Measurements from ENCODE around the gene HDAC4. TPM values are rescaled to one million over a fixed set of nuclear protein-coding genes. Genes with fewer than 3 reads are reported as not detected.

Gene HDAC4
- polyA plus RNA-seq, 1 experiment = 4.4 TPM

DNA sequence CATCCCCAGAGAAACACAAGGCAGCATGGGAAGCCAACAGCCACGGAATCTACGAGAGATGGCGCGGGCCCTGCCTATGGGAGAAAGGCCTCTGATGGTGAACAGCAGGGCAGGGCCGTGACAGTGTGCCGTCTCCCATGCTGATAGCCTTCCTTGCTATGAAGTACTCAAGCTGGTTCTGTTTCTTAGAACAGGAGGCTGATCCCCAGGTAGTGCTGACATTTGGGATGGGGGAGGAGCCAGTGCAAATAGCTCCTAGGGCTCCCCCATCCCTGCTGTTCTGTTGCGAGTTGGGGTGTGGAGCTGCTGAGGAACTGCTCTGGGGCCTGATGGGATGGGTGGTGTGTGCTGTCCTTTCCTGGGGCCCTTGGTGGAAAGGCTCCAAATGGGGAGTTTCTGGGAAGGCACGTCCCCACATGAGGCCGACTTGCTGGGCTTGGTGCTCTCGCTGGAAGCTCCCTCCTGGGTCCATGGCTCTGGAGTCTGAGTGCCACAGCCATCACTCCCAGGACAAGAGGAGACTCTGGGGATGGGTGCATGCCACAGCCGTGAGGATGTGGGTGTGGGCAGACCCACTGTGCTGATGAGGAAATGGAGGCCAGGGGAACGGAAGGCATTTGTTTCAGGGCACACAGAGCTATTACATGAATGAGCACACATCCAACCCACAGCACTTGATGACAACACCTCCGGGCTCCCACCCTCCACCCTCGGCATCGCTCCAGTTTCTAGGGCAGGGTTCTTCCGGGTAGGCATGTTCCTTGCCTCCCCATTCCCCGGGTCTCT lies 246.8 kb downstream of the HDAC4 start:
- H3K4me3 ChIP-seq (ENCODE audit: low read depth, low read length) = no peak overlapping the region
- no peak for DNase-seq (ENCODE audit: low read depth)
- no peaks in the 10 kb centered on the region for H3K27me3 ChIP-seq (ENCODE audit: control insufficient read depth, insufficient read depth, low read length)
- CTCF ChIA-PET = interaction anchor here (3.1 kb wide), 1 partner anchor 10 kb away, joined by 14 read pairs; no protein-coding TSS in a partner anchor
- TF ChIP-seq, protein P1, sequence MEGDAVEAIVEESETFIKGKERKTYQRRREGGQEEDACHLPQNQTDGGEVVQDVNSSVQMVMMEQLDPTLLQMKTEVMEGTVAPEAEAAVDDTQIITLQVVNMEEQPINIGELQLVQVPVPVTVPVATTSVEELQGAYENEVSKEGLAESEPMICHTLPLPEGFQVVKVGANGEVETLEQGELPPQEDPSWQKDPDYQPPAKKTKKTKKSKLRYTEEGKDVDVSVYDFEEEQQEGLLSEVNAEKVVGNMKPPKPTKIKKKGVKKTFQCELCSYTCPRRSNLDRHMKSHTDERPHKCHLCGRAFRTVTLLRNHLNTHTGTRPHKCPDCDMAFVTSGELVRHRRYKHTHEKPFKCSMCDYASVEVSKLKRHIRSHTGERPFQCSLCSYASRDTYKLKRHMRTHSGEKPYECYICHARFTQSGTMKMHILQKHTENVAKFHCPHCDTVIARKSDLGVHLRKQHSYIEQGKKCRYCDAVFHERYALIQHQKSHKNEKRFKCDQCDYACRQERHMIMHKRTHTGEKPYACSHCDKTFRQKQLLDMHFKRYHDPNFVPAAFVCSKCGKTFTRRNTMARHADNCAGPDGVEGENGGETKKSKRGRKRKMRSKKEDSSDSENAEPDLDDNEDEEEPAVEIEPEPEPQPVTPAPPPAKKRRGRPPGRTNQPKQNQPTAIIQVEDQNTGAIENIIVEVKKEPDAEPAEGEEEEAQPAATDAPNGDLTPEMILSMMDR (IDR thresholded peaks at IDR 0.05; ENCODE audit: insufficient read depth, low read depth, low read length) = no peak
- POLR2A ChIA-PET = no interaction called here
- peaks cover 5% of the 10 kb centered on the region for H3K36me3 ChIP-seq (ENCODE audit: control insufficient read depth, insufficient read depth, low read length)

DNA sequence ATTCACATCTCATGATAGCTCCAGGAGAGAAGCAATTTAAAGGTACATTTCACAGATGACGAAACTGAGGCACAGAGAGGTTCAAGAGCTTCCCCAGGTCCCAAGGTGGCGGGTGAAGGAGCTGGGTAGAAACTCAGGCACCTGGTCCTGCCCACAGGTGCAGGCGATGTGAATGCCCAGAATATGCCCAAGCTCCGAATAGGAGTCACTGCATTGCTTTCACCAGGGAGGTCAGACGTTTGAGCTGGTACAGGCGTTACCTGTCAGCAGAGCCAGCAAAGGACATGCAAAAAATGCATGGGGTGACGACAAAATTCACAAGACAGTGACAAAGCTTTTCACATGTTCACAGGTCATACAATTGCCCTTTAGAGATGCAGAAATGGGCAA lies 247.9 kb downstream of the HDAC4 start:
- Histone ChIP-seq H3K36me3 (ENCODE audit: control insufficient read depth, insufficient read depth, low read length) (peaks cover 5% of the 10 kb centered on the region), H3K4me3 (ENCODE audit: low read depth, low read length) (no peak overlapping the region), H3K27me3 (ENCODE audit: control insufficient read depth, insufficient read depth, low read length) (no peaks in the 10 kb centered on the region)
- ChIA-PET POLR2A (no interaction called here), CTCF (interaction anchor here (3.1 kb wide), 1 partner anchor 9 kb away, joined by 14 read pairs; no protein-coding TSS in a partner anchor)
- TF ChIP-seq, protein P1 (IDR thresholded peaks at IDR 0.05; ENCODE audit: insufficient read depth, low read depth, low read length) = no peak
- DNase-seq (ENCODE audit: low read depth) = no peak

DNA sequence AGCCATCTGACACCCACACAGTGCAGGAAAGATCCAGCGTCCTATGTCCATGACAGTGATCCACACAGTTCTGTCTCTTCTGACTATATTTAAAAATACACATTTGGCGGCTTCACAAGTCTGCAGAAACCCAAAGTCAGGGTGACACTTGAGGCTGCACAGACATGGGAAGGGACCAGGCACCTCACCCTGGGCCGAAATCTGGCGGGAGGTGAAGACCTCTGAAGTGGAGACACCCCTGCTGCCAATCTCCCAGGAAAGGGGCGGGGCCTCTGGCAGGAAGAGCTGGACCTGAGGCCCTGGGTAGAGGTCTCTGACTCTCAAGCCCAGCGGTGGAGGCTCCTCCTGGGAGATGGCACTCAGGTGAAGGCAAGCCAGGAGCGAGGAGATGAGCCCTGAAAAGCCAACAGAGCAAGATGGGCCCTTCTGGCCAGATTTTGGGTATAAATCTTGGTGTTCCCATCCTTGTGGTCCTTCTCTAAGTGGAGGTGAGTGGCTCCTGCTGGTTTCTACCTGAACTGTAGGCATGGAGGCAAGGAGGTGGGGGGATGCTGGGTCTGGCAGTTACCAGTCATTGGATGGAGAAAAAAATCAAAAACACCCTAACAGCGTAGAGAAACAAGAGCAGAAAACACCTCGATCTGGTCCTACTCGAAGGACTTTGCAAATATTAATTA lies 248.4 kb downstream of the HDAC4 start:
- H3K4me3 ChIP-seq (ENCODE audit: low read depth, low read length) = no peak overlapping the region
- no peak for DNase-seq (ENCODE audit: low read depth)
- CTCF ChIA-PET = interaction anchor here (3.1 kb wide), 1 partner anchor 9 kb away, joined by 14 read pairs; no protein-coding TSS in a partner anchor
- no peaks in the 10 kb centered on the region for H3K27me3 ChIP-seq (ENCODE audit: control insufficient read depth, insufficient read depth, low read length)
- peaks cover 5% of the 10 kb centered on the region for H3K36me3 ChIP-seq (ENCODE audit: control insufficient read depth, insufficient read depth, low read length)
- POLR2A ChIA-PET = no interaction called here
- TF ChIP-seq, protein P1 (IDR thresholded peaks at IDR 0.05; ENCODE audit: insufficient read depth, low read depth, low read length) = no peak

DNA sequence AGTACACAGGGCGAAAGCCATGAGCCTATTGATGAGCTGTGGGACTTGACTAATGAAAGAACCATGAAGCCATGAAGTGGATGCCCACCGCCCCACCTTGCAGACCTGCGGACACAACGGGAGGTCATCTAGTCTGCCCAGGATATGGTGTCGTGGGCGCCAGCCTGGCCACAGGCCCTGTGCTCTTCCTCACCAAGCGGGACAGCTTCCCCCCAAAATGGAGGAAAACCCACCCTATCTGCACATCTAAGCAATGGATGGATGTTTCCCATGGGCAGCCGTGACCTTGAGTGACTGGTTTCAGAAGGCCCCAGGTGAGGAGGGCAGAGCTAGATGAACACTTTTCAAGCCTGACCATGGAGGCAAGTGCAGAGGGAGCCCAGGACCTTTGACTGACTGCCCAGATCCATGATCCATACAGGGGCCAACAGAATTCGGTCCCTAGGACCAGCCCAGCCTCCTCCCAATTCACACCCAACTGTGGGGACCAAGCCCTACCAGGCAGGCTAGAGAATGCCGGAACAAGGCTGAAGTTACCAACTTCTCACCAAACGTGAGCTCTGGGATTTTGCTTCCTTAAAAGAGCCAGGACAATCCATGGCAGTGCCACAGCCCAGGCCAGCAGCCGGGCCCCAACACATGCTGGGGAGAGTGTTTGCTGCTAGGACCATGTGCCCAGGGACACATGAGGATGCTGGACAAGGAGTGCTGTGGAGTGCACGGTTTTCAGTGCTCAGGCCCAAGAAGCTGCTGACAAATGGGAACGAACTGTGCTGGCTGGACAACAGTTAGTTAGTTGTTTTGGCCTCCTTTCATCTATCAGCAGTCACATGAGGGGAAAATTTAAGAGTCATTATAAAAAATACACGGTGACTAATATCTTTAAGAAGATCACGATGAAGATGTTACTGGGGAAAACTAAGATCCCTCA lies 249.4 kb downstream of the HDAC4 start:
- no peak for DNase-seq (ENCODE audit: low read depth)
- ChIA-PET CTCF (interaction anchor here (0.6 kb wide), 1 partner anchor 684 kb away, joined by 3 read pairs; no protein-coding TSS in a partner anchor), POLR2A (no interaction called here)
- Histone ChIP-seq H3K4me3 (ENCODE audit: low read depth, low read length) (no peak overlapping the region), H3K36me3 (ENCODE audit: control insufficient read depth, insufficient read depth, low read length) (peaks cover 5% of the 10 kb centered on the region), H3K27me3 (ENCODE audit: control insufficient read depth, insufficient read depth, low read length) (no peaks in the 10 kb centered on the region)
- TF ChIP-seq, protein P1 (IDR thresholded peaks at IDR 0.05; ENCODE audit: insufficient read depth, low read depth, low read length) = no peak
